Testis (tissue), 3 donors: ENCODE results near the gene GPATCH3. TPM values are rescaled to one million over a fixed set of nuclear protein-coding genes. Genes with fewer than 3 reads are reported as not detected.

ENCODE experiments used
- DNase-seq: peaks from one replicate; pipeline ENCODE4 v3.0.0-alpha.2; 2019
- H3K27ac ChIP-seq, 2 donors: fragments of 200-600 bp; sonication (generic); one replicate each; pipeline ENCODE4 v1.5.1; 2019
- H3K27me3 ChIP-seq: fragments of 200-600 bp; sonication (generic); one replicate; pipeline ENCODE4 v1.5.1; 2019
- H3K36me3 ChIP-seq: fragments of 200-600 bp; sonication (generic); one replicate; pipeline ENCODE4 v1.5.1; 2017; ENCODE audit warnings: low read depth; ENCODE audit errors: missing control alignments
- H3K4me1 ChIP-seq: fragments of 200-600 bp; sonication (generic); one replicate; pipeline ENCODE4 v1.5.1; 2019
- H3K4me3 ChIP-seq, 2 donors: fragments of 200-600 bp; sonication (generic); one replicate each; pipeline ENCODE4 v1.5.1; 2017 to 2019
- H3K9me3 ChIP-seq: fragments of 200-600 bp; sonication (generic); one replicate; pipeline ENCODE4 v1.5.1; 2017
- CTCF ChIP-seq, 3 experiments: fragments of 450-650 bp in 2 of 3; fragments of 200-600 bp in 1 of 3; sonication (generic) in 1 of 3; IDR thresholded peaks; one replicate each; pipeline ENCODE4 v1.5.1; 2016 to 2019; ENCODE audit warnings: antibody characterized with exemption in 3 of 3, mild to moderate bottlenecking in 2 of 3, moderate library complexity in 1 of 3
- POLR2A ChIP-seq: fragments of 450-650 bp; IDR thresholded peaks from one replicate; pipeline ENCODE4 v1.6.1; 2017; ENCODE audit warnings: antibody characterized with exemption, mild to moderate bottlenecking, moderate library complexity
- WGBS, 2 donors: methylation state at CpG; one replicate each; pipeline ENCODE4 v1.1.5; 2018; 5-methylcytosine and 5-hydroxymethylcytosine counted together
- intact Hi-C: fragments of 100-400 bp; cut with DNase I; formaldehyde crosslinking; loops from one replicate; pipeline ENCODE4 v1.15.1; 2023; ENCODE audit warnings: low total_unique reads
- polyA plus RNA-seq: library from polyadenylated mRNA; stranded (reverse); fragments of 350-450 nt; fragmentation: Illumina TruSeq; extraction: RNeasy Lipid Tissue Mini Kit (QIAGEN cat#74804); gene quantifications from one replicate; pipeline ENCODE4 v1.2.3, GENCODE V29; 2014; ENCODE audit warnings: low read depth, low replicate concordance; ENCODE audit not compliant: insufficient read depth
- total RNA-seq, 2 donors: library from RNA; depleted of rRNA; stranded (reverse); fragments of >200 nt; gene quantifications; one replicate each; pipeline ENCODE4 v1.2.3, GENCODE V29; 2016

Gene GPATCH3
- total and polyA plus RNA-seq, 3 donors from 2014 or later = 16.5 to 18.9 (median 17.7) TPM

- H3K4me1 ChIP-seq = peaks cover 7% of the 10 kb centered on the region
- H3K36me3 ChIP-seq = no peaks in the 10 kb centered on the region
- H3K4me3 ChIP-seq = no peak overlapping the region
- no peaks in the 10 kb centered on the region for H3K9me3 ChIP-seq
- WGBS, 2 donors = 88 to 91% methylated on average over 13 of the region's 13 CpGs
- TF ChIP-seq CTCF (IDR thresholded peaks at IDR 0.05) = no peak
- TF ChIP-seq POLR2A = no peak
- H3K27me3 ChIP-seq = no peaks in the 10 kb centered on the region
- intact Hi-C loops = no loop called here
- no peak overlapping the region for H3K27ac ChIP-seq
- no peak for DNase-seq
Measured at GRCh38 chr1:26894263-26894662, 6.0 kb downstream of the GPATCH3 start.

- 1 to 5% methylated on average over 12 of the region's 12 CpGs for WGBS, 2 donors
- DNase-seq = no peak
- Histone ChIP-seq H3K27me3 (no peaks in the 10 kb centered on the region), H3K9me3 (no peaks in the 10 kb centered on the region), H3K4me1 (peaks cover 3% of the 10 kb centered on the region), H3K36me3 (no peaks in the 10 kb centered on the region), H3K4me3 (peak overlapping the region; percentile 93 to 99), H3K27ac (peak overlapping the region; percentile 83 to 88)
- TF ChIP-seq CTCF (IDR thresholded peaks at IDR 0.05) (no peak), POLR2A (no peak)
- intact Hi-C loops = no loop called here
Measured at GRCh38 chr1:26890467-26890796, 9.8 kb downstream of the GPATCH3 start.

GRCh38 chr1:26889551-26890466, 10.5 kb downstream of the GPATCH3 start, which contains the start of gene GPN2:
TSS of gene GPN2 (minus strand) at chr1:26890283. CDS start at chr1:26890096, 187 bp downstream.
- H3K27me3 ChIP-seq = no peaks in the 10 kb centered on the region
- H3K36me3 ChIP-seq = no peaks in the 10 kb centered on the region
- H3K4me1 ChIP-seq = peaks cover 3% of the 10 kb centered on the region
- intact Hi-C loops = no loop called here
- peak; percentile 90 for DNase-seq
- H3K27ac ChIP-seq = peak within 1 kb of the TSS; percentile 83 to 88
- no peaks in the 10 kb centered on the region for H3K9me3 ChIP-seq
- TF ChIP-seq CTCF (IDR thresholded peaks at IDR 0.05) (no peak), POLR2A (no peak)
- H3K4me3 ChIP-seq = peak within 1 kb of the TSS; percentile 93 to 99
- WGBS, 2 donors = 2% methylated on average over 32 to 61 of the region's 89 CpGs

GRCh38 chr1:26888231-26888630, 12.0 kb downstream of the GPATCH3 start:
- 91 to 94% methylated on average over 1 of the region's 1 CpG for WGBS, 2 donors
- Histone ChIP-seq H3K4me1 (peaks cover 3% of the 10 kb centered on the region), H3K9me3 (no peaks in the 10 kb centered on the region), H3K36me3 (no peaks in the 10 kb centered on the region), H3K27me3 (no peaks in the 10 kb centered on the region), H3K4me3 (no peak overlapping the region), H3K27ac (no peak overlapping the region)
- DNase-seq = no peak
- no peak for TF ChIP-seq POLR2A
- TF ChIP-seq CTCF (IDR thresholded peaks at IDR 0.05) = no peak
- intact Hi-C loops = no loop called here
